Thoracic aorta (tissue), 2 donors: ENCODE measurements around the gene PEX7. TPM values are rescaled to one million over a fixed set of nuclear protein-coding genes. Genes with fewer than 3 reads are reported as not detected.
A peak's percentile ranks its signal among the peaks of the same experiment; 100 is the strongest.

Source experiments
- ATAC-seq: fragments of 150-250 bp; one replicate; pipeline ENCODE4 v1.8.0; 2017; ENCODE audit warnings: low read depth; ENCODE audit not compliant: insufficient number of reproducible peaks, low FRiP score
- DNase-seq: peaks from one replicate; pipeline ENCODE4 v3.0.0-alpha.2; 2020; ENCODE audit warnings: low spot score
- H3K27ac ChIP-seq, 2 donors: fragments of 200-600 bp; sonication (generic); 1 replicate in 1 of 2; 2 replicates in 1 of 2; pipeline ENCODE4 v1.5.1; 2016; ENCODE audit warnings: mild to moderate bottlenecking in 2 of 2, moderate library complexity in 2 of 2
- H3K27me3 ChIP-seq: fragments of 200-600 bp; sonication (generic); replicated peaks from 2 replicates; pipeline ENCODE4 v1.6.0; 2016; ENCODE audit warnings: mild to moderate bottlenecking; ENCODE audit not compliant: insufficient read depth
- H3K36me3 ChIP-seq: fragments of 200-600 bp; sonication (generic); one replicate; pipeline ENCODE4 v1.5.1; 2016
- H3K4me1 ChIP-seq, 2 donors: fragments of 200-600 bp; sonication (generic); 1 replicate in 1 of 2; 2 replicates in 1 of 2; pipeline versions ENCODE4 v1.5.1 to v1.6.0; 2016; ENCODE audit warnings: low read depth in 2 of 2, mild to moderate bottlenecking in 1 of 2; ENCODE audit not compliant: control insufficient read depth in 1 of 2
- H3K4me3 ChIP-seq: fragments of 200-600 bp; sonication (generic); 2 replicates; pipeline ENCODE4 v1.5.1; 2016; ENCODE audit warnings: mild to moderate bottlenecking
- H3K9me3 ChIP-seq: fragments of 200-600 bp; sonication (generic); 2 replicates; pipeline ENCODE4 v1.5.1; 2016
- total RNA-seq, 2 donors: library from RNA; depleted of rRNA; stranded (reverse); fragments of >200 nt; gene quantifications; one replicate each; pipeline versions ENCODE4 v1.1.0 to v1.2.3, GENCODE V29; 2016
- TF ChIP-seq, protein P1 (sequence below): fragments of 200-600 bp; sonication (generic); IDR thresholded peaks from one replicate; pipeline ENCODE4 v1.5.1; 2019; ENCODE audit warnings: antibody characterized with exemption

PEX7 gene
- total RNA-seq, 2 donors from 2014 or later, result 7.6 TPM

GRCh38 chr6:136920671-136921380, 98.4 kb downstream of the PEX7 start:
- Histone ChIP-seq H3K4me1 (peaks cover 28 to 35% of the 10 kb centered on the region in 2 donors), H3K27me3 (peaks cover 13% of the 10 kb centered on the region), H3K9me3 (no peaks in the 10 kb centered on the region), H3K27ac (no peak overlapping the region), H3K4me3 (peak overlapping the region; percentile 80), H3K36me3 (no peaks in the 10 kb centered on the region)
- no peak for ATAC-seq
- TF ChIP-seq, protein P1, sequence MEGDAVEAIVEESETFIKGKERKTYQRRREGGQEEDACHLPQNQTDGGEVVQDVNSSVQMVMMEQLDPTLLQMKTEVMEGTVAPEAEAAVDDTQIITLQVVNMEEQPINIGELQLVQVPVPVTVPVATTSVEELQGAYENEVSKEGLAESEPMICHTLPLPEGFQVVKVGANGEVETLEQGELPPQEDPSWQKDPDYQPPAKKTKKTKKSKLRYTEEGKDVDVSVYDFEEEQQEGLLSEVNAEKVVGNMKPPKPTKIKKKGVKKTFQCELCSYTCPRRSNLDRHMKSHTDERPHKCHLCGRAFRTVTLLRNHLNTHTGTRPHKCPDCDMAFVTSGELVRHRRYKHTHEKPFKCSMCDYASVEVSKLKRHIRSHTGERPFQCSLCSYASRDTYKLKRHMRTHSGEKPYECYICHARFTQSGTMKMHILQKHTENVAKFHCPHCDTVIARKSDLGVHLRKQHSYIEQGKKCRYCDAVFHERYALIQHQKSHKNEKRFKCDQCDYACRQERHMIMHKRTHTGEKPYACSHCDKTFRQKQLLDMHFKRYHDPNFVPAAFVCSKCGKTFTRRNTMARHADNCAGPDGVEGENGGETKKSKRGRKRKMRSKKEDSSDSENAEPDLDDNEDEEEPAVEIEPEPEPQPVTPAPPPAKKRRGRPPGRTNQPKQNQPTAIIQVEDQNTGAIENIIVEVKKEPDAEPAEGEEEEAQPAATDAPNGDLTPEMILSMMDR, result no peak
- DNase-seq, result no peak

GRCh38 chr6:136921381-136921935, 99.1 kb downstream of the PEX7 start:
- no peak for ATAC-seq
- peaks cover 13% of the 10 kb centered on the region for H3K27me3 ChIP-seq
- H3K9me3 ChIP-seq, result no peaks in the 10 kb centered on the region
- H3K4me1 ChIP-seq, result peaks cover 28 to 35% of the 10 kb centered on the region in 2 donors
- no peak overlapping the region for H3K27ac ChIP-seq
- no peak for DNase-seq
- TF ChIP-seq, protein P1, result no peak
- peak overlapping the region; percentile 80 for H3K4me3 ChIP-seq
- H3K36me3 ChIP-seq, result no peaks in the 10 kb centered on the region

DNA sequence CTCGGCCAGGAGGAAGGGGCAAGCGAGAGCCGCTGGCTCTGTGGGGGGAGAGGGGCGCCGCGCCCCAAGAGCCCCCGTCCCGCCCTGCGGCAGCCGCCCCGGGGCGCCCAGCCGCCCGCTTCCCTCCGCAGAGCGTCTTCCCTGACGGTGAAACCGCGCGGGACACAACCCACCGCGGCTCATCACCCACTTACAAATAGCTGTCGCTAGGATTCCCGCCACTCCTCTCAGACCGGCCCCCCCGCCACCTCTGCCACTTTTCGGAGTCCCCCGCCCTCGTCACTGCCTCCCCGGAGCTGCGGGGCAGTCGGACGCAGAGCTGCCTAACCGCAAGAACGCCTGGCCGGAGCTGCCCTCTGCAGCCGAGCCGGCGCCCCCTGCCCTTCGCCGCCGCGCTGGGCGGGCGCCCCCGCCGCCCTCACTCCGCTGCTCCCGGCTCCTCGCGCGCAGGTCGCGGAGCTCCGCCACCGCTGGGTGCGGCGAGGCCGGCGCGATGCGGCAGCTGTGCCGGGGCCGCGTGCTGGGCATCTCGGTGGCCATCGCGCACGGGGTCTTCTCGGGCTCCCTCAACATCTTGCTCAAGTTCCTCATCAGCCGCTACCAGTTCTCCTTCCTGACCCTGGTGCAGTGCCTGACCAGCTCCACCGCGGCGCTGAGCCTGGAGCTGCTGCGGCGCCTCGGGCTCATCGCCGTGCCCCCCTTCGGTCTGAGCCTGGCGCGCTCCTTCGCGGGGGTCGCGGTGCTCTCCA, 99.7 kb downstream of the PEX7 start, which contains the start of gene SLC35D3:
Gene SLC35D3 (plus strand): TSS at position 366 of the 749 bp plus-strand sequence. CDS start 128 bp downstream, at position 494.
- TF ChIP-seq, protein P1, result no peak
- Histone ChIP-seq H3K4me3 (peak within 1 kb of the TSS; percentile 80), H3K27me3 (peaks cover 13% of the 10 kb centered on the region), H3K9me3 (no peaks in the 10 kb centered on the region), H3K36me3 (no peaks in the 10 kb centered on the region), H3K27ac (no peak within 1 kb of the TSS), H3K4me1 (peaks cover 28 to 35% of the 10 kb centered on the region in 2 donors)
- DNase-seq (no peak), ATAC-seq (no peak)

DNA sequence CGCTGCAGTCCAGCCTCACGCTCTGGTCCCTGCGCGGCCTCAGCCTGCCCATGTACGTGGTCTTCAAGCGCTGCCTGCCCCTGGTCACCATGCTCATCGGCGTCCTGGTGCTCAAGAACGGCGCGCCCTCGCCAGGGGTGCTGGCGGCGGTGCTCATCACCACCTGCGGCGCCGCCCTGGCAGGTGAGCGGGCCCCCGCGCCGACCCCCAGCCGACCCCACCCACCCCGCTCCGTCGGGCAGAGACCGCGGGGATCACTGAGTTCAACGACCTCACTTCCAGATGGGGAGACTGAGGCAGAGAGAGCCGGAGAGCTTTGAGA, 100.3 kb downstream of the PEX7 start:
- H3K4me1 ChIP-seq, result peaks cover 28 to 35% of the 10 kb centered on the region in 2 donors
- peaks cover 13% of the 10 kb centered on the region for H3K27me3 ChIP-seq
- H3K27ac ChIP-seq, result no peak overlapping the region
- H3K9me3 ChIP-seq, result no peaks in the 10 kb centered on the region
- TF ChIP-seq, protein P1, result no peak
- no peaks in the 10 kb centered on the region for H3K36me3 ChIP-seq
- H3K4me3 ChIP-seq, result peak overlapping the region; percentile 80
- ATAC-seq (no peak), DNase-seq (no peak)
